GM12873 (cell line): ENCODE results near the gene TWIST2.

Experiments
- TF ChIP-seq, protein P1 (sequence below): IDR thresholded peaks from 2 replicates; pipeline ENCODE4 v1.5.1; 2012; ENCODE audit warnings: low read depth, mild to moderate bottlenecking, moderate library complexity, low read length, control low read depth; ENCODE audit not compliant: insufficient read depth; ENCODE audit errors: missing control alignments

Gene TWIST2

DNA sequence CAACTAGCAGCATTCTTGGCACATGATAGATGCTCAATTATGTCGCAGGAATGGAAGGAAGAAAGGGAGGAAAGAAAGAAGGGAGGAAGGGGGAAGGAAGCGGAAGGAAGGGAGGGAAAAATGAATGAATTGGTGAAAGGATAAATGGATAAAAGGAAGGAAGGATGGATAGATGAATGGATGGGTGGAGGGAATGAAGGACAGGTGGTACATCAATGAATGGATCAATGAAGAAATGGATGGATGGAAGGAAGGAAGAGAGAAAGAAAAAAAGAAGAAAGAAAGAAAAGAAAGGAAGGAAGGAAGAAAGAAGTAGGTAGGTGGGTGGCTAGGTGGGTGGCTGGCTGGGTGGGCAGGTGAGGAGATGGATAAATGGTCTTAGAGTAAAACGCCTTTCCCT lies 56.8 kb downstream of the TWIST2 start:
- TF ChIP-seq, protein P1, sequence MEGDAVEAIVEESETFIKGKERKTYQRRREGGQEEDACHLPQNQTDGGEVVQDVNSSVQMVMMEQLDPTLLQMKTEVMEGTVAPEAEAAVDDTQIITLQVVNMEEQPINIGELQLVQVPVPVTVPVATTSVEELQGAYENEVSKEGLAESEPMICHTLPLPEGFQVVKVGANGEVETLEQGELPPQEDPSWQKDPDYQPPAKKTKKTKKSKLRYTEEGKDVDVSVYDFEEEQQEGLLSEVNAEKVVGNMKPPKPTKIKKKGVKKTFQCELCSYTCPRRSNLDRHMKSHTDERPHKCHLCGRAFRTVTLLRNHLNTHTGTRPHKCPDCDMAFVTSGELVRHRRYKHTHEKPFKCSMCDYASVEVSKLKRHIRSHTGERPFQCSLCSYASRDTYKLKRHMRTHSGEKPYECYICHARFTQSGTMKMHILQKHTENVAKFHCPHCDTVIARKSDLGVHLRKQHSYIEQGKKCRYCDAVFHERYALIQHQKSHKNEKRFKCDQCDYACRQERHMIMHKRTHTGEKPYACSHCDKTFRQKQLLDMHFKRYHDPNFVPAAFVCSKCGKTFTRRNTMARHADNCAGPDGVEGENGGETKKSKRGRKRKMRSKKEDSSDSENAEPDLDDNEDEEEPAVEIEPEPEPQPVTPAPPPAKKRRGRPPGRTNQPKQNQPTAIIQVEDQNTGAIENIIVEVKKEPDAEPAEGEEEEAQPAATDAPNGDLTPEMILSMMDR, result no peak

DNA sequence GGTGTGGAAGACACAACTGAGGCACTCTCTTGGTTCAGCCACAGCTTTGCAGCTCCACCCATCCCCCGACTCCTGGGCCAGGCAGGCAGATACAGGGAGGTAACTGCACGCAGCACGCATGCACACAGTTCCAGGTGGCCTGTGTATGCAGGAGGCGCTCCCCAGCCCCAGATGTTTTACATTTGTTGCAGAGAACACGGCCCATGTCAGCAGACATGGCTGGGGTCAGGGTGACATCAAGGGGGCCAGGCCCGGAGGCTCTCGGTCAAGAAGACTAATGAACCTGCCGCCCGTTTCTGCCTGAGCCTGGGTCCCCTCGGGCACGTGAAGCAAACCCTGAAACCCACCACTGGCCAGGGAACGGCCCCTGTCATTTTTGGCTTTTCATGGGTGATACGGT lies 57.3 kb downstream of the TWIST2 start:
- TF ChIP-seq, protein P1, result no peak

DNA sequence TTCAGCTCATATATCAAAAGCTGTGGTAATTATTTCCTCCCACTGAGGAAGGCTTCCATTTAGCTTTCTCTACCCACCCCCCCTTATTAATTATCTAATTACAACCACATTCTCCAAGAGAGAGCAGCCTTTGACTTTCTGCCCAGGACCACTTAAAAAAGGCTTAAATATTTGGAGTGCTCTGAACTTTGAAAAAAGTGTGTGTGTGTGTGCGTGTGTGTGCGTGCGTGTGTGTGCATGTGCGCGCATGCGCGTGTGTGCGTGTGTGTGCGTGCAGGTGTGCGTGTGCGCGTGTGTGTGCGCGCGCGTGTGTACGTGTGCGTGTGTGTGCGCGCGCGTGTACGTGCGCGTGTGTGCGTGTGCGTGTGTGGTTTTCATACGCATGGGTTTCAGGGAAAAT lies 57.8 kb downstream of the TWIST2 start:
- TF ChIP-seq, protein P1, result no peak

DNA sequence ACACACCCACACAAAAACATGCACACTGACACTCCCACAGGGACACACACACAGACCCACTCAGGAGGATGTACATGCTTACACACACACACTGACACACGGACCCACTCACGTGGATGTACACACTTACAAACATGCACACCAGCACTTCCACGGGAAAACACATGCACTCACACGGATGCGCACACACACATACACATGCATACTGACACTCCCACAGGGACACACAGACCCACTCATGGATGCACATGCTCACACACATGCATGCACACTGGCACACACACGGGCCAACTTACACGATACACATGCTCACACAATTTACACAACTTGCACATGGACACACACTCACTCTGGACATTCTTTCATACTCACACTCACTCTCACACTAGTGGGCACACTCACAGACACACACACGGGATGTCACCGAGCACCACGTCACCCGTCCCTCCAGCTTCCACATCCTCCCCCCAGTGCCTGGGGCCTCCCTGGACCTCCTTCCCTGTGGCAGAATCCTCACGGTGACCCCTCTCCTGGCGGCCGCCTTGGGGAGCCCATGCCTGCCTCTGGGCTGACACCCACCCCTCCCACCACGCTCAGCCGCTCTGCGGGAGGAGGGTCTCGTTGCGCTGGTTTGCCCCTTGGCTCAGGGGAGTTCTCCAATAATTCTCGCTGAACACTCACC lies 58.5 kb downstream of the TWIST2 start:
- TF ChIP-seq, protein P1, result no peak

DNA sequence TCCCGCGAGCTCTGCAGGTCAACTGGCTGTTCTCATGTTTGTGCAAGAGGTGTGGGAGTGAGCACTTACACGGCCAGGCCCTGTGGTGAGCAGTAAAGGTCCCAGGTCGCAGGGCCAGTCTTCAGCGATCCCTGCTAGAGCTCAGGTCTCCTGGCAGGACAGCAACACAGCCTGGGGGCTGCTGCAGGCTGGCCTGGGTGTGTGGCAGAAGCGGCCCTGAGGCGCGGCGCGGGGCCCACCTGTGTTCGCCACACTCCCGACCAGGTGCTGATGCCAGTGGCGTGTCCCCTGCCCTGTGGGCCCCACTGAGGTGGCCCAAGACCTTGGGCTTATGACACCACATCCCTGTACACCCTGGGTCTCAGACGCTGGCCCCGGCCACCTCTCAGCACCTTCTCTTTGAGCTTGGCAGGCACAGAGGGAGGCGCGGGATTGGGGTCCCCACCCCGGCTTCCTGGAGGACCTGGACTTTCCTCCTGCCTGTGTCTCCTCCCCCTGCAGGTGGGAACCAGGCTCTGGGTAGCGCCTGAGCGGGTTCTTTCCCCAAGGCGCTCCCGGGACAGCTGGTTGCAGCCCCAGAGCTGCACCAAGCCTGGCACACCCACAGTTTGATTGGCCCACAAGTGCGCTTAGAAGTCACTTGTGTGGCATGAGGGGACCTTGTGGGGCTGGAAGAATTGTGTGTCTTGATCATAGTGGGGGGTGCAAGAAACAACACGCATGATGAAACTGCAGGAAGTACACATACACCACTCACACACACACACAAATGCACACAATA lies 59.2 kb downstream of the TWIST2 start:
- TF ChIP-seq, protein P1, result no peak

DNA sequence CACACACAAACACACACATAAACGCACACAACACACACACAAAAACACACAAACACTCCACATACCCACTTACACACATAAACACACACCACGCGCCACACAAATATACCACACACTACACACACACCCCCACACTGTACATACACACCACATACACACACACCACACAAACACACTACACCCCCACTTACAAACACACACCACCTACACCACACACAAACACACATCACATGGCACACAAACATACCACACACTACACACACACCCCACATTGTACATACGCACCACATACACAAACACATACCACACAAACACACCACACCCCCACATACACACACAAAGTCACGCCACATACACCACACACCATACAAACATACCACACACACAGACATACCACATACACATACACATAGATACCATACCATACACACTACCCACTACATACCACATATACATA lies 59.9 kb downstream of the TWIST2 start:
- TF ChIP-seq, protein P1, result no peak
